Coronary artery (tissue), 2 donors: ENCODE data around the gene ABHD10.

Experiments
- DNase-seq: peaks from one replicate; pipeline ENCODE4 v3.0.0-alpha.2; 2017; ENCODE audit warnings: low spot score
- H3K27ac ChIP-seq, 2 donors: fragments of 200-600 bp; sonication (generic); one replicate each; pipeline ENCODE4 v1.5.1; 2016 to 2019
- H3K4me3 ChIP-seq: fragments of 200-600 bp; sonication (generic); 2 replicates; pipeline ENCODE4 v1.5.1; 2016; ENCODE audit warnings: mild to moderate bottlenecking, moderate library complexity
- TF ChIP-seq, protein P1 (sequence below): fragments of 200-600 bp; sonication (generic); IDR thresholded peaks from one replicate; pipeline ENCODE4 v1.5.1; 2019; ENCODE audit warnings: antibody characterized with exemption

The ABHD10 gene

DNA sequence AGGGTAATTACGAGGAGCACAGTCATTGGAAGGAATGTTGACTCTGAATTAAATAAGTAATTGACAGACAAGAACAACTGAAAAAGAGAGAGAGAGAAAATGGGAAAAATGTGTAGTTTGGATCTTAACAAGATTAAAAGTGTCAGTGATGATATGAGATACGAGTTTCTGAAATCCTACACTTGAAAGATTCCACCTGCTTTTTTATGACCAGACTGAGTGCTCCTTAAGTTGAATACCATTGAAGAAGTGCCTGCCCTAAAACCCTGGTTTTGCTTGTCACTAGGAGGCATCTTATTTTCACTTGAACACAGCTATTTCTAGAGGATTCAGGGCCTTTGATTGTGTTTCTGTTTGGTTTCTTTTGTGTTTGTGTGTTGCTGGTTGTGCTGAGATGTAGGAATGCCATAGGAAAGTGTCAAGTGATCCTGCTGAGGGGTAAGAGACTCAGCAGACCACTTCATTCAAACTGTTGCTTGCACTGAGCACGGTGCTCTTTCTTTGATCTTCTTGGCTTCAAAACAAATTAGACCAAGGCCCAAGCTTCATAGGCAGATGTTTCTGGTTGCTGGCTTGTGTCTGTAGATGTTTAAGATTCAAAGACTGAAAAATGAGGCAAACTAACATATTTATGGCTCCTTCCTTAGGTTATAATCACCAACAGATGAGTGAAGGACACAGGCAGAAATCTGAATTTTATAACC, 17.2 kb upstream of the ABHD10 start:
- Histone ChIP-seq H3K4me3 (no peak overlapping the region), H3K27ac (no peak overlapping the region)
- TF ChIP-seq, protein P1, sequence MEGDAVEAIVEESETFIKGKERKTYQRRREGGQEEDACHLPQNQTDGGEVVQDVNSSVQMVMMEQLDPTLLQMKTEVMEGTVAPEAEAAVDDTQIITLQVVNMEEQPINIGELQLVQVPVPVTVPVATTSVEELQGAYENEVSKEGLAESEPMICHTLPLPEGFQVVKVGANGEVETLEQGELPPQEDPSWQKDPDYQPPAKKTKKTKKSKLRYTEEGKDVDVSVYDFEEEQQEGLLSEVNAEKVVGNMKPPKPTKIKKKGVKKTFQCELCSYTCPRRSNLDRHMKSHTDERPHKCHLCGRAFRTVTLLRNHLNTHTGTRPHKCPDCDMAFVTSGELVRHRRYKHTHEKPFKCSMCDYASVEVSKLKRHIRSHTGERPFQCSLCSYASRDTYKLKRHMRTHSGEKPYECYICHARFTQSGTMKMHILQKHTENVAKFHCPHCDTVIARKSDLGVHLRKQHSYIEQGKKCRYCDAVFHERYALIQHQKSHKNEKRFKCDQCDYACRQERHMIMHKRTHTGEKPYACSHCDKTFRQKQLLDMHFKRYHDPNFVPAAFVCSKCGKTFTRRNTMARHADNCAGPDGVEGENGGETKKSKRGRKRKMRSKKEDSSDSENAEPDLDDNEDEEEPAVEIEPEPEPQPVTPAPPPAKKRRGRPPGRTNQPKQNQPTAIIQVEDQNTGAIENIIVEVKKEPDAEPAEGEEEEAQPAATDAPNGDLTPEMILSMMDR: no peak
- DNase-seq: no peak

DNA sequence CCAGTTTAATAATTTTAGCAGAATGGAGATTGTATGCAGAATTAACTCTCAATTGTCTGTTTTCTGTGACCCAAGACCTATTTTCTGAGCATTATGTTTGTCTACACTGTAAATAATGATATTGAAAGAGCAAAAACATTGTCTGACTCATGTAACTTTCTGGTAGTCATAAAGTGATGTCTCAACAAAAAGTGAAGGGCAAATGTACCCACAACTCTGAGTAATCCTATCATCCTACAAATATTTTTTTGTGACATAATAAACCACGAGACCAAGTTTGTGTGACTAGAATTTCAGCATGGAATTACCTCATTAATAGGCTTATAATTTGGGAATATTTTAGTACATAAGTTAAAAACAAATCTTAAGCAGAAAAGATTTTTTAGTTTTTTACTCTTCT, 15.4 kb upstream of the ABHD10 start:
- DNase-seq: no peak
- H3K4me3 ChIP-seq: no peak overlapping the region
- peak overlapping the region in 1 of 2 donors; percentile 15 for H3K27ac ChIP-seq
- TF ChIP-seq, protein P1: no peak

DNA sequence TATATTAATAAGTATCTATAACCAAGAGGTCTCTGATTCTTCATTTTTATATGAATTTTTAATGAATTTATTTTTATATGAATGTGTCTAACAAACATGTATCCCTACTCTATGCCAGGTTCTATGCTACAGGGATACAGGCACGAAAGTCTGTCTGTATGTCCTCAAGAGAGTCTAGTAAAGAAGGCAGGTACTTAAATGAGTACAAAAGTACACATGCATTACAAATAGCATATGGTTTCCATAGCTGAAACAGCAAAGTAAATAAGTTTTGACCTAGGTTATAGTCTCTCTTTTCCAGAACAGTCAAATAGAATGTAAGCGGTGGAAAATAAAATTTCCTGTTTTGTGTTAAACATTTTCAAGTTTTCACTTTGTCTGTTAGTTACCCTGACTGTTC, 13.3 kb upstream of the ABHD10 start:
- DNase-seq: no peak
- Histone ChIP-seq H3K27ac (no peak overlapping the region), H3K4me3 (no peak overlapping the region)
- TF ChIP-seq, protein P1: no peak

DNA sequence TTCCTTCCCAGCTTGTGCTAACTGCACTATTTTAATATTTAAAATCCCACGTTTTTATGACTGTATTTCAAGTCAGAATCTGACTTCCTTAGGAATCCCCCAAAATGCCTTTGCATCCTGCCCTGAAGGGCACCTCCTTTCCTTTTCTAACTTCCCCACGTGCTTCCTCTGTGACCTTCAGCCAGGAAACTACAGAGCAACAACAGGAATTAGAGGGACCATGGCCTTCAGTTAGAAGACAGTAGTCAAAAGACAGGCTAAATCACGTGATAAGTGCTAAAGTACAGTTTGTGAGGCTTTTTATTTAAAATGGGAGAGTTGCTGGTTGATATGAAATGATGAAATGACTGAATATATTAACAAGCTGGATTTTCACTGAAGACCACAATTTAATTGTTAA, 11.8 kb upstream of the ABHD10 start:
- TF ChIP-seq, protein P1: no peak
- DNase-seq: no peak
- Histone ChIP-seq H3K4me3 (no peak overlapping the region), H3K27ac (peak overlapping the region; percentile 12 to 15)

DNA sequence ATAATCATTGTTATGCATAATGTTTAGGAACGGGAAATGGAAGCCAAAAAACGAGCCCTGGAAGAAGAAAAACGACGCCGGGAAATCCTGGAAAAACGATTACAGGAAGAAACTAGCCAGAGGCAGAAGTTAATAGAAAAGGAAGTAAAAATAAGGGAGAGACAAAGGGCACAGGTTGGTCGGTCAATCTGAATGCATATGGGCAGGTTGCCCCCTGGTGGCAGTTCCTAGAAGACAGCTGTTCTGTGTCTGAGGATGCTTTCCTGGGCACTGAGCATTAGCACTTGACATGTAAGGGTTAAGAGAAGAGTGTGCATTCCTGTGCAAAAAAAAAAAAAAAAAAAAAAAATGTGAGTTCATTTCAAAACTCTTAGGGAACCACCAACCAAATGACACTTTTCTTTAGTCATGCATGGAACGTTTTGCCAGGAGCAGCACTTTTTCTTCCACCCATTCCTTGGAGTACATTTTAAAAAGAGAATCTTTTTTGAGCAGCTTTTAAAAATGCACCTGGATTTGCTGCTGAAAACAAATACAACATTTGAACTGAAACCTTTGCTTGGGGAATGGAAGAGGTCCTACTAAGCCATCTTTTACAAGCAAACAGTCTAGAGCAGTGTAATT, 11.1 kb upstream of the ABHD10 start:
- peak; percentile 84 for DNase-seq
- peak overlapping the region in 1 of 2 donors; percentile 15 for H3K27ac ChIP-seq
- no peak overlapping the region for H3K4me3 ChIP-seq
- TF ChIP-seq, protein P1: peak; percentile 66

DNA sequence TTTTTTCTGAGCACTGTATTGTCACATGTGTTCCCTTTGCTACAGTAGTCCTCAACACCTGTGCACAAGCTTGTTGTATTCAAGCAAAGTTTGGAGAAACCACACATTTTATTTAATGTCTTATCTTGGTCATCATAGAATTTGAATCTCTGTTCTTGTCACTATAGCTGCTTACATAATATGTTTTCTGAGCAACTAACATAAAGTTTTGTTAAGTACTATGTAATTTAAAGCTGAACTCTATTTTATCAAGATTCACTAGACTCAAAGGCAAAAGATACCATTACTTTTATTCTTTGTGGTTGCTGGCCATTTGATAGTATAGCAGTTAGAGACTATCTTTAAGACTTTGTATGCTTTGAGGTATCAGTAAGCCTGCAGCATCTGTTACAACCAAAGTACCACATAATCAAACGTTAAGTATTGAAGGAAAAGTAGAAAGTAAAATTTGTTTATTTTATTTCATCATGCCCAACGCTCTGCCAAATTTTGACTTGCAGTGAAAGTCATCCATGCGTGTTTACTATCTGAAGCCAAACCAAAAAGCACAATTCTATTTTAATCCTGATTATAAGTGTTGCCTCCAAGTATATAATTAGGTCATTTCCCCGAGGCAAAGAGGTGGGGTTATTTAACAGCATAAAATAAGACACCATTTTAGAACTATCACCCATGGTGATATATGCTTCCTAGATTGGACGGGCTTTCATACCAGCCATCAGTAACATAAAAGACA, 10.3 kb upstream of the ABHD10 start:
- no peak for DNase-seq
- peak overlapping the region in 1 of 2 donors; percentile 24 for H3K27ac ChIP-seq
- TF ChIP-seq, protein P1: no peak
- H3K4me3 ChIP-seq: no peak overlapping the region
